ENCODE data around the gene PIP5KL1.

GRCh38 chr9:127943731-127944144 lies 13.2 kb upstream of the PIP5KL1 start:
- TF ChIP-seq CTCF (IDR thresholded peaks at IDR 0.05; ENCODE audit: low read length) (peak; percentile 93), EZH2 (IDR thresholded peaks at IDR 0.05; ENCODE audit: borderline replicate concordance, low read length) (no peak)
